Osteocyte (in vitro differentiated cells): ENCODE measurements around the gene COL9A3. TPM values are rescaled to one million over a fixed set of nuclear protein-coding genes. Genes with fewer than 3 reads are reported as not detected.

Source experiments
- DNase-seq: peaks from one replicate; pipeline ENCODE4 v3.0.0; 2021; ENCODE audit warnings: mixed read lengths; ENCODE audit not compliant: unreplicated experiment; ENCODE audit errors: extremely low spot score
- H3K27ac Mint-ChIP-seq: one replicate; pipeline ENCODE4 v1.8.0; 2021; ENCODE audit warnings: mild to moderate bottlenecking, mixed read lengths; ENCODE audit not compliant: unreplicated experiment
- H3K27me3 Mint-ChIP-seq: one replicate; pipeline ENCODE4 v1.8.0; 2021; ENCODE audit warnings: mixed read lengths; ENCODE audit not compliant: unreplicated experiment
- H3K36me3 Mint-ChIP-seq: one replicate; pipeline ENCODE4 v1.8.0; 2021; ENCODE audit warnings: mixed read lengths; ENCODE audit not compliant: unreplicated experiment
- H3K4me1 Mint-ChIP-seq: one replicate; pipeline ENCODE4 v1.8.0; 2021; ENCODE audit warnings: mixed read lengths; ENCODE audit not compliant: unreplicated experiment
- H3K4me3 Mint-ChIP-seq: one replicate; pipeline ENCODE4 v1.8.0; 2021; ENCODE audit warnings: mild to moderate bottlenecking, moderate library complexity, mixed read lengths; ENCODE audit not compliant: unreplicated experiment
- H3K9me3 Mint-ChIP-seq: one replicate; pipeline ENCODE4 v1.8.0; 2021; ENCODE audit warnings: mixed read lengths; ENCODE audit not compliant: unreplicated experiment
- total RNA-seq: library from RNA; stranded (reverse); gene quantifications from 2 replicates; pipeline ENCODE4 v1.2.1, GENCODE V29; 2021
- TF ChIP-seq, protein P1 (sequence below): fragments of 200-600 bp; sonication (generic); IDR thresholded peaks from 2 replicates; pipeline ENCODE4 v1.5.0; 2021; ENCODE audit warnings: antibody characterized with exemption, mild to moderate bottlenecking, moderate library complexity

Gene COL9A3
- total RNA-seq, 1 donor from 2014 or later: 1.7 TPM

GRCh38 chr20:62804627-62805154, 12.2 kb upstream of the COL9A3 start, which contains the start of gene OGFR:
Gene OGFR (plus strand): TSS chr20:62804835. CDS start chr20:62804860, 25 bp downstream.
- Mint-ChIP-seq H3K36me3 (peaks cover 10% of the 10 kb centered on the region), H3K27ac (peak within 1 kb of the TSS; percentile 81), H3K9me3 (no peaks in the 10 kb centered on the region), H3K4me3 (peak within 1 kb of the TSS; percentile 89), H3K27me3 (no peaks in the 10 kb centered on the region), H3K4me1 (peaks cover 23% of the 10 kb centered on the region)
- no peak for DNase-seq
- TF ChIP-seq, protein P1, sequence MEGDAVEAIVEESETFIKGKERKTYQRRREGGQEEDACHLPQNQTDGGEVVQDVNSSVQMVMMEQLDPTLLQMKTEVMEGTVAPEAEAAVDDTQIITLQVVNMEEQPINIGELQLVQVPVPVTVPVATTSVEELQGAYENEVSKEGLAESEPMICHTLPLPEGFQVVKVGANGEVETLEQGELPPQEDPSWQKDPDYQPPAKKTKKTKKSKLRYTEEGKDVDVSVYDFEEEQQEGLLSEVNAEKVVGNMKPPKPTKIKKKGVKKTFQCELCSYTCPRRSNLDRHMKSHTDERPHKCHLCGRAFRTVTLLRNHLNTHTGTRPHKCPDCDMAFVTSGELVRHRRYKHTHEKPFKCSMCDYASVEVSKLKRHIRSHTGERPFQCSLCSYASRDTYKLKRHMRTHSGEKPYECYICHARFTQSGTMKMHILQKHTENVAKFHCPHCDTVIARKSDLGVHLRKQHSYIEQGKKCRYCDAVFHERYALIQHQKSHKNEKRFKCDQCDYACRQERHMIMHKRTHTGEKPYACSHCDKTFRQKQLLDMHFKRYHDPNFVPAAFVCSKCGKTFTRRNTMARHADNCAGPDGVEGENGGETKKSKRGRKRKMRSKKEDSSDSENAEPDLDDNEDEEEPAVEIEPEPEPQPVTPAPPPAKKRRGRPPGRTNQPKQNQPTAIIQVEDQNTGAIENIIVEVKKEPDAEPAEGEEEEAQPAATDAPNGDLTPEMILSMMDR: no peak

GRCh38 chr20:62805155-62805710, 11.6 kb upstream of the COL9A3 start:
- peak overlapping the region; percentile 81 for H3K4me3 Mint-ChIP-seq
- no peak for DNase-seq
- H3K27ac Mint-ChIP-seq: peak overlapping the region; percentile 65

DNA sequence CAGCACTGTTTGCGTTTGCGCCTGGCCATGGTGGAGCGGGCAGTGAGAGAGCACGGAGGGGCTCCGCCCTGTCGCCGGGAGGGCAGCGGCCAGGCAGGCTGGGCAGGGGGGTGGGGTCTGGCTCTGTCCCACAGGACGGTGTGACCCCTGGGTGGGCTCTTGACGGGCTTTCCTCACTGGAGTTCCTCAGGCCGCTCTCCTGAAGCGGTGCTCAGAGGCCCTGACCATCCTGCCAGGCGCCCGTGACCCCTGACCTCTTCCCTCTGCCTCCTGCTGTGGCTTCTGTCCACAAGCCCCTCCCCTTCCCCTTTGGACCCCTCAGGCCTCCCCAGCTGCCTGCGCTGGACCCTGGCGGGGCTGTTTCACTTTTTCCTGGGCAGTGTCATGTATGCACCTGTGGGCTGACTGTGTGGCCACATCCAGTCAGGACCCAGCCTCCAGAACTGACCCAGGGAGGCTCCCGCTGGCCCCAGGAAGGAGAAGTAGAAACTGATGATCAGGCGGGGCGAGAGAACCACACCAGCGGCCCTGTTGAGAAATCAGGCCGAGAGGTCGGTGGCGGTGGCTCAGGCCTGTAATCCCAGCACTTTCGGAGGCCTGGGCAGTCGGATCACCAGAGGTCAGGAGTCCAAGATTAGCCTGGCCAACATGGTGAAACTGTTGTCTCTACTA, 11.0 kb upstream of the COL9A3 start:
- Mint-ChIP-seq H3K4me3 (peak overlapping the region; percentile 81), H3K36me3 (peaks cover 8% of the 10 kb centered on the region), H3K4me1 (peaks cover 23% of the 10 kb centered on the region), H3K9me3 (no peaks in the 10 kb centered on the region), H3K27ac (peak overlapping the region; percentile 65), H3K27me3 (no peaks in the 10 kb centered on the region)
- TF ChIP-seq, protein P1: no peak
- no peak for DNase-seq

More at GRCh38 chr20:62805155-62805710, 11.6 kb upstream of the COL9A3 start:
- Mint-ChIP-seq H3K36me3 (peaks cover 8% of the 10 kb centered on the region), H3K9me3 (no peaks in the 10 kb centered on the region), H3K27me3 (no peaks in the 10 kb centered on the region), H3K4me1 (peaks cover 23% of the 10 kb centered on the region)
- TF ChIP-seq, protein P1: no peak

DNA sequence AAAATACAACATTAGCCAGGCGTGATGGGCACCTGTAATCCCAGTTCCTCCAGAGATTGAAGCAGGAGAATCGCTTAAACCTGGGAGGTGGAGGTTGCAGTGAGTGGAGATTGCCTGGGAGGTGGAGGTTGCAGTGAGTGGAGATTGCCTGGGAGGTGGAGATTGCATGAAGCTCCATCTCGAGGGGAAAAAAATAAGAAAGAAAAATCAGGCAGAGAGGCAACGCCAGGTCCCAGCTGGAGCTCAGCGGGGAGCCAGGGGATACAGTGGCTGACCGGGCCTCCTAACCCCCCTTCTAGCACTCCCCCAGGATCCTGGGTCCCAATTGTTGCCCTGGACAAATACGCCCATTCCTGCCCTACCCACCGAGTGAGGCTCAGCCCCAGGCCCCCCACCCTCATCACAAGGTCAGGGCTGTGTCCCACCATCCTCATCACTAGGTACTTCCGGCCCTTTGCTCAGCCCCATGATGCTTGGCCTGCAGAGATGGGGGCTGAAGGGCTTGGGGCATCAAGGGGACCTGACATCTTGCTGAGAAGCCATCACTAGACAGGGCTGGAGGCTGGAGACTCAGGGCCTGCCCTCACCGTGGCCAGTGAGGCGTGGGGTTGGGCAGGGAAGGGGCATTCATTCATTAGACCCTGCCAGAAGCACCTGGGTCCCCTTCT, 10.3 kb upstream of the COL9A3 start:
- H3K27me3 Mint-ChIP-seq: no peaks in the 10 kb centered on the region
- TF ChIP-seq, protein P1: no peak
- peaks cover 23% of the 10 kb centered on the region for H3K4me1 Mint-ChIP-seq
- DNase-seq: no peak
- peak overlapping the region; percentile 63 for H3K27ac Mint-ChIP-seq
- peaks cover 4% of the 10 kb centered on the region for H3K36me3 Mint-ChIP-seq
- no peaks in the 10 kb centered on the region for H3K9me3 Mint-ChIP-seq
- H3K4me3 Mint-ChIP-seq: peak overlapping the region; percentile 81
